ENCODE results near the gene CAMTA1. TPM values are rescaled to one million over a fixed set of nuclear protein-coding genes. Genes with fewer than 3 reads are reported as not detected.

Gene CAMTA1
- polyA plus RNA-seq, 1 donor (not counting 4 experiments of a cell fraction or from before 2014, with no cell fraction given), result 51.4 TPM

- no peak overlapping the region for H3K4me3 ChIP-seq (ENCODE audit: control insufficient read depth in 2 of 3, extremely low read depth in 1 of 3, insufficient read depth in 2 of 3, low read depth in 1 of 3, low read length in 3 of 3)
- TF ChIP-seq EZH2 (IDR thresholded peaks at IDR 0.05; ENCODE audit: low read length) (no peak), CTCF (optimal IDR thresholded peaks at IDR 0.05 in 1 of 3, IDR thresholded peaks at IDR 0.05 in 1 of 3, conservative IDR thresholded peaks at IDR 0.05 in 1 of 3; ENCODE audit: extremely low read depth in 1 of 3, insufficient read depth in 2 of 3, low read length in 3 of 3) (no peak)
- H3K9me3 ChIP-seq (ENCODE audit: control insufficient read depth, low read depth, low read length), result no peaks in the 10 kb centered on the region
- no peak overlapping the region for H2AFZ ChIP-seq (ENCODE audit: control insufficient read depth, low read length)
- no peaks in the 10 kb centered on the region for H3K4me1 ChIP-seq (ENCODE audit: control insufficient read depth, extremely low read depth, insufficient read depth, low read length)
- dilution Hi-C loops (cut with MboI; ENCODE audit: extremely low pct_ligation_motif_present, low sequenced_read_pairs), result no loop called here
- DNase-seq (ENCODE audit: low read depth, low spot score) (no peak), FAIRE-seq (no peak)
- no peak overlapping the region for H3K9ac ChIP-seq (ENCODE audit: control insufficient read depth, extremely low read depth, insufficient read depth, low read length)
- no peaks in the 10 kb centered on the region for H3K9me1 ChIP-seq (ENCODE audit: control insufficient read depth, extremely low read depth, insufficient read depth, low read length)
- H4K20me1 ChIP-seq (ENCODE audit: control insufficient read depth, extremely low read depth, insufficient read depth, low read length), result no peaks in the 10 kb centered on the region
- peaks cover 3% of the 10 kb centered on the region for H3K27me3 ChIP-seq (ENCODE audit: control insufficient read depth, extremely low read depth, insufficient read depth, low read length)
- no peak overlapping the region for H3K4me2 ChIP-seq (ENCODE audit: control insufficient read depth, extremely low read depth, insufficient read depth, low read depth, low read length)
- no peak overlapping the region for H3K27ac ChIP-seq (ENCODE audit: control insufficient read depth, insufficient read depth, low read length)
- no peaks in the 10 kb centered on the region for H3K79me2 ChIP-seq (ENCODE audit: control insufficient read depth, insufficient read depth, low read length)
- H3K36me3 ChIP-seq (ENCODE audit: control insufficient read depth in 2 of 2, extremely low read depth in 1 of 2, insufficient read depth in 2 of 2, low read length in 2 of 2), result no peaks in the 10 kb centered on the region
Observed at GRCh38 chr1:7388488-7389185, 603.4 kb downstream of the CAMTA1 start.

- Histone ChIP-seq H3K79me2 (ENCODE audit: control insufficient read depth, insufficient read depth, low read length) (no peaks in the 10 kb centered on the region), H2AFZ (ENCODE audit: control insufficient read depth, low read length) (no peak overlapping the region), H3K9ac (ENCODE audit: control insufficient read depth, extremely low read depth, insufficient read depth, low read length) (no peak overlapping the region), H3K27ac (ENCODE audit: control insufficient read depth, insufficient read depth, low read length) (no peak overlapping the region), H3K9me3 (ENCODE audit: control insufficient read depth, low read depth, low read length) (no peaks in the 10 kb centered on the region), H4K20me1 (ENCODE audit: control insufficient read depth, extremely low read depth, insufficient read depth, low read length) (no peaks in the 10 kb centered on the region), H3K4me1 (ENCODE audit: control insufficient read depth, extremely low read depth, insufficient read depth, low read length) (no peaks in the 10 kb centered on the region), H3K4me3 (ENCODE audit: control insufficient read depth in 2 of 3, extremely low read depth in 1 of 3, insufficient read depth in 2 of 3, low read depth in 1 of 3, low read length in 3 of 3) (no peak overlapping the region), H3K9me1 (ENCODE audit: control insufficient read depth, extremely low read depth, insufficient read depth, low read length) (no peaks in the 10 kb centered on the region), H3K36me3 (ENCODE audit: control insufficient read depth in 2 of 2, extremely low read depth in 1 of 2, insufficient read depth in 2 of 2, low read length in 2 of 2) (no peaks in the 10 kb centered on the region), H3K27me3 (ENCODE audit: control insufficient read depth, extremely low read depth, insufficient read depth, low read length) (no peaks in the 10 kb centered on the region), H3K4me2 (ENCODE audit: control insufficient read depth, extremely low read depth, insufficient read depth, low read depth, low read length) (no peak overlapping the region)
- FAIRE-seq (no peak), DNase-seq (ENCODE audit: low read depth, low spot score) (no peak)
- dilution Hi-C loops (cut with MboI; ENCODE audit: extremely low pct_ligation_motif_present, low sequenced_read_pairs), result no loop called here
- TF ChIP-seq EZH2 (IDR thresholded peaks at IDR 0.05; ENCODE audit: low read length) (no peak), CTCF (optimal IDR thresholded peaks at IDR 0.05 in 1 of 3, IDR thresholded peaks at IDR 0.05 in 1 of 3, conservative IDR thresholded peaks at IDR 0.05 in 1 of 3; ENCODE audit: extremely low read depth in 1 of 3, insufficient read depth in 2 of 3, low read length in 3 of 3) (no peak)
Observed at GRCh38 chr1:7389201-7389905, 604.1 kb downstream of the CAMTA1 start.

Measured in keratinocyte (primary cell).